HG03439 (cell line): ENCODE data around the gene CCT4.
A peak's percentile ranks its signal among the peaks of the same experiment; 100 is the strongest.
"Not testable (repeated sequence)": the region's sequence is repeated elsewhere in the genome, so short reads cannot be mapped to it uniquely, and the experiment has no call there.

Experiments
- ATAC-seq: cut with Tn5 transposase; IDR thresholded peaks from one replicate; pipeline ENCODE4 v1.9.1; 2021; ENCODE audit warnings: mild to moderate bottlenecking, moderate library complexity; ENCODE audit not compliant: unreplicated experiment

Gene CCT4

DNA sequence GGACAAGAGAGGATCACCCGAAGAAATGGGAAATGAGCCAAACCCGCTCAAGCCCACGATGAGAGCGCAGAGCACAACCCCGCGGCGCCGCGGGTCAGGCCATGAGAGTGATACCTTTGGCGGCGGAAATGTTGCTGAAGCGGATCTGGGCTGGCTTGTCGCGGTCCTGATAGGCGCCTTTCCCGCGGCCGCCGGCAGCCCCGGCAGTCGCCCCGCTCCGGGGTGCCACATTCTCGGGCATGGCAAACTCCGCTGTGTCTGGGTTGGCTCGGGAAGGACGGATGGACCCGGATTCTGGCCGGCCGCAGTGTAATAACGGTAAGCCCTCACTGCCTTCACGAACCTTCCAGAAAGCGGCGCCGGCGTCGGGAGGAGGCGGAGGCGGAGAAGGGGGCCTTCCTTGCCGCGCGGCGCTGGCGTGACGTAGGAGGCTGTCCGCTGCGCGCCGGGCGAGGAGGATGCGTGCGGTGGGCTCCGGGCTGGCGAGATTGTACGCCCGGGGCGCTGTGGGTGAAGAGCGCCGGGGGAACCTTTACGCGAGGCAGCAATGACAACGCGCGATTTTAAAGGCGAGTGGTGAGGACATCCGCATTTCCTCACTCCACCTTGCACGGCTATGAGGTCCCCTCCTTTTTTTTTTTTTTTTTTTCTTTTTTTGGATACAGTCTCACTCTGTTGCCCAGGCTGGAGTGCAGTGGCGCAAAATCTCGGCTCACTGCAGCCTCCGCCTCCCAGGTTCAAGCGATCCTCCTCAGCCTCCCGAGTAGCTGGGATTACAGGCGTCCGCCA is at the start of gene CCT4:
TSS of gene CCT4 (minus strand) at position 390 of the 789 bp plus-strand sequence. CDS start at position 241, 149 bp downstream.
- ATAC-seq, result peak; percentile 91

DNA sequence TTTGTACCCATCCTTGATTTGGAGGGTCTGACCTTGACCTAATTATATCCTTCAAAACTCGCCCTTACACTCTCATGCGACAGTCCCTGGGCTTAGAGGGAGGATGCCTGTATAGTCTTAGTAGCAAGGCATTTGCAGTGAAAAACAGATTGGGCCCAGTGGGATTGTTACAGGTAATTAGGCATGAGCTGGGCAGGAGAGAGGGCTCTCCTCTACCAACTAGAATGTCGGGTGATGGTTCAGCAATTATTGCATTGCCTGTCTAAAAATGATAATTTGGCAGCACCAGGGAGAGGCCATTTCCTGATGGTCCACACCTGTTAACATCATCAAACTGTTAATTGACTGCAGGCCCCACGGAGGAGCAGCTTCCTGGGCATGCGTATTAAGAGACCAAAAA is 49.4 kb upstream of the CCT4 start:
- ATAC-seq, result no peak

GRCh38 chr2:61937098-61937497 is 48.6 kb upstream of the CCT4 start:
- no peak for ATAC-seq

GRCh38 chr2:61928826-61929461 is 40.5 kb upstream of the CCT4 start:
- ATAC-seq, result no peak

DNA sequence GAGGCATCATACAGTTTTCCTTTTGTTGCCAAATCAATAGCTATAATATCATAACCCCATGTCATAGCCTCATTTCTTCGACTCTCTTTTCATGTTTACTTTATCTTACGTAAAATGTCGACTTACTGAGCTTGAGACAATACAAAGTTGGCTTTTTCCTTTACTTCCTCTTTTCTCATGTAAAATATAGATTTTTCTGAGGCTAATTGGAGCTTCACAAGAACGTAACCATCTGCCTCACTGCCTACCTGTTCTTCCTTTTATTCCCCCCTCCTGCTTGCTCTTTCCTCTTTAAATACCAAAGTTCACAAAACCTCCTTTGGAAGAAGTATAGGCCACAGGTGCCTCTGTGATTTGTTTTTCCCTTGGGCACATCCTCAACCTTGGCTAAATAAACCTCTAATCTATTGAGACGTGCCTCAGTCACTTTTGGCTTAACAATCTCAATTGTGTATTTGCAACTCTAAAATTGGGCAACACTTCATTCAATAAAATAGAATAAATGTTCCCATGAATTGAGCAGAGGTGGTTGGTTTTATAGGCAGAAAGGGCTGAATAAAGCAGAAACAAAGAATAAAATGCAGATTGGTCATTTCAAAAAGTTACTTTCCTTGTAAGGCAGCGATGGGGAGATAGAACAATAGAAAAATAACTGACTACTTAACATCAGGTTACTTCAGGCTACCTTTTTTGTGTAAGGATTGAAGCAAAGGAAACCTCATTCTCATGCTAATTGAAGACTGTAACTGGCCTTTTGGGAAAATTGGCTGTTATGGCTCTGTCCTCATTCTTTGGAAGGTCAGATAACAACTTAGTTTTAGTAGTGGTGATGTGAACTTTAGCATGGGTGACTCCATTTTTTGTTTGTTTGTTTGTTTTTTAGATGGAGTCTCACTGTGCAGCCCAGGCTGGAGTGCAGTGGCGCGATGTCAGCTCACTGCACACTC is 38.3 kb upstream of the CCT4 start:
- ATAC-seq, result no peak

GRCh38 chr2:61924895-61925663 is 36.6 kb upstream of the CCT4 start:
- ATAC-seq, result no peak

- ATAC-seq, result no peak
These were observed 34.3 kb upstream of the CCT4 start for GRCh38 chr2:61922714-61923113.

- ATAC-seq, result no peak
These were observed 32.1 kb upstream of the CCT4 start for GRCh38 chr2:61920548-61920947.

- not testable (repeated sequence) for ATAC-seq
These were observed 26.3 kb upstream of the CCT4 start for GRCh38 chr2:61914794-61915193.

GRCh38 chr2:61911510-61911909 is 23.1 kb upstream of the CCT4 start:
- no peak for ATAC-seq

- ATAC-seq, result no peak
These were observed 22.1 kb upstream of the CCT4 start for GRCh38 chr2:61910603-61911002.

GRCh38 chr2:61909116-61909515 is 20.7 kb upstream of the CCT4 start:
- no peak for ATAC-seq

GRCh38 chr2:61906186-61906470 is 17.7 kb upstream of the CCT4 start:
- no peak for ATAC-seq

DNA sequence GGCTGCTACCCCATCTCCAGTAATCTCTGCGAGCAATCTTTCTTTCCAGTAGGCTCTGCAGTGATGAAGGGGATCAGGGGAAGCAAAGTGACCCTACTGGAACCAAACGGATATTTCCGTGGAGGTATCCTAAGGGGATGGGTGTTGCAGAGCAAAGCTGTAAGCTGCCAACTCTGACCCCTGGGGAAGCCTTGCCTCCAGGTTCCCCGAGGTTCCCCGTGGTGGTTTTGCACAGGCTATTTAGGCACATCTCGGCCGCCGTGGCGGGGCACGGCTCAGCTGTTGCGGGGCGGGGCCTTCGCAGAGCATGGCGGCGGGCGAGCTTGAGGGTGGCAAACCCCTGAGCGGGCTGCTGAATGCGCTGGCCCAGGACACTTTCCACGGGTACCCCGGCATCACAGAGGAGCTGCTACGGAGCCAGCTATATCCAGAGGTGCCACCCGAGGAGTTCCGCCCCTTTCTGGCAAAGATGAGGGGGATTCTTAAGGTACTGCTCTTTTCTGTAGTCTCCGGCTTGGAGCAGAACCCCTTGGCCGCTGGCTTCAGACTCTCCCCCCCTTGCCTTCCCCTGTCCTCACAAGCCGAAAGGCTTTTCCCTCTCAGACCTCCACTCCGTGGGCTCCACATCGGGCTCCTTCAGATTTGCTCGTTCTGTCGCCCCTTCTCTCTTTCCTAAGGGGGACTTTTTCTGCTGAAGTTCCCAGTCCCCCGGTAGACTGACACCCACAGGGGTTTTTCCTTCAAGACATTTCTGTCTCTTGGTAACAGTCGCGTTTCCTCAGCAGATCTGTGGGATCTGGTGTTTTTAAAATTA is 17.1 kb upstream of the CCT4 start, which contains the start of gene COMMD1:
TSS of gene COMMD1 (plus strand) at position 303 of the 814 bp plus-strand sequence. CDS start at position 308, 5 bp downstream.
- peak; percentile 98 for ATAC-seq

DNA sequence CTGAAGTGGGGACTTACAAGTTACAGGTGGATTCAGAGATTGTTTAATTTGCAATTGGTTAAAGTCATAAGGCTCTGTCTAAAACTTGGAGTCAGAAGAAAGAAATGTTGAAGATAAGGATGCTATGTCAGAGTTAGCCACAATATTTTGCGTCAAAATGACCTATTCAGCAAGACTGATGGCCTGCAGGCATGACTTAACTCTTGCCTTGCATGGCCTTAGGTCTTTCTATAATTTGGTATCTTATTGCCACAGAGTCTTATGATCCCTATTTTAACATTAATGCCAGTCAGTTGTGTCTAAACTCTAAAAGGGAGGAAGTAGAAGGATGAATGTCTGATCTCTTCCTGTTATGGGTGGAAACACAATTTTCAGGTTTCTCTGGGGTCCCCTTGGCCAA is 11.8 kb upstream of the CCT4 start:
- ATAC-seq, result no peak

GRCh38 chr2:61898810-61899209 is 10.4 kb upstream of the CCT4 start:
- no peak for ATAC-seq

- ATAC-seq, result no peak
These were observed 664 bp downstream of the CCT4 start for GRCh38 chr2:61887717-61888266.

DNA sequence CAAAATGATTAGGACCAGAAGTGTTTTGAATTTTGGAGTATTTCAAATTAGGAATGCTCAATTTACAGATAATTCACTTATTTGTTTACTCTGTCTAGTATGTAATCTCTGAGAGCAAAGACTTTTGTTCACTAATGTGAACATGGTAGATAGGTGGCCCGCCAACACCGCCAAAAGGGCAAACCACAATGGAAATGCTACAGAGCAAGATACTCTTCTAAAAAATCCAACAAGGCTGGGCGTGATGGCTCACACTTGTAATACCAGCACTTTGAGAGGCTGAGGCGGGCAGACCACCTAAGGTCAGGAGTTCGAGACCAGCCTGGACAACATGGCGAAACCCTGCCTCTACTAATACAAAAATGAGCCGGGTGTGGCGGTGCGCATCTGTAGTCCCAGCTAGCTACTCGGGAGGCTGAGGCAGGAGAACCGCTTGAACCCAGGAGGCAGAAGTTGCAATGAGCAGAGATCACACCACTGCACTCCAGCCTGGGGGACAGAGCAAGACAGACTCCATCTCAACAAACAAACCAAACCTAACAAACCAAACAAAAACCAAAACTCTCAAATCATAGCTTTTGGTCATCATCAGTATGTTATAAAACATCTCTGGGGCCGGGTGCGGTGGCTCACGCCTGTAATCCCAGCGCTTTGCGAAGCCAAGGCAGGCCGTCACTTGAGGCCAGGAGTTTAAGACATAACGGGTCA is 2.4 kb downstream of the CCT4 start:
- no peak for ATAC-seq

DNA sequence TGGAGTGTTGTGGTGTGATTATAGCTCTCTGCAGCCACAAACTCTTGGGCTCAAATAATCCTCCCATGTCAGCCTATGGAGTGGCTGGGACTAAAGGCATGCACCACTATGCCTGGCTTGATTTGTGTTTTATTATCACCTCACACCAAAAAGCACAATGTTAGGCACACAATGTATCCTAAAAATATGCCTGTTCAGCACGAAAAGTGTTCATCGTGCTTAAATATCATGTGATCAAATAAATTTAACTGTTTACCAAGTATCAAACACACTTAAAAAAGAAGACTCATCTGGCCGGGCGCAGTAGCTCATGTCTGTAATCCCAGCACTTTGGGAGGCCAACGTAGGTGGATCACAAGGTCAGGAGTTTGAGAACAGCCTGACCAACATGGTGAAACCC is 5.6 kb downstream of the CCT4 start:
- ATAC-seq, result no peak
